T47D (cell line): ENCODE data around the gene CASR.
A peak's percentile ranks its signal among the peaks of the same experiment; 100 is the strongest.

Experiments used
- DNase-seq, 2 experiments: peaks; one replicate each; pipeline versions ENCODE4 v3.0.0 to v3.0.0-alpha.2; 2011 to 2012; ENCODE audit warnings: low read depth in 1 of 2, low spot score in 1 of 2
- JUND ChIP-seq: IDR thresholded peaks from 2 replicates; pipeline ENCODE4 v1.6.1; 2012; ENCODE audit warnings: low read depth
- in situ Hi-C: cut with HindIII; loops from 2 replicates; pipeline ENCODE4 v1.10.0; 2016; ENCODE audit warnings: low sequenced_read_pairs, low pct_unique_long_range_greater_than_20kb

Gene CASR

GRCh38 chr3:122251428-122251827, 68.0 kb downstream of the CASR start:
- DNase-seq = no peak
- no peak for TF ChIP-seq JUND
- in situ Hi-C loops = no loop called here

- no peak for DNase-seq
- in situ Hi-C loops = no loop called here
- no peak for TF ChIP-seq JUND
Observed at GRCh38 chr3:122253581-122253980, 70.1 kb downstream of the CASR start.

- DNase-seq = no peak
- no peak for TF ChIP-seq JUND
- in situ Hi-C loops = no loop called here
Observed at GRCh38 chr3:122255757-122256439, 72.4 kb downstream of the CASR start.

- in situ Hi-C loops = no loop called here
Observed at GRCh38 chr3:122257644-122258364, 74.3 kb downstream of the CASR start.

DNA sequence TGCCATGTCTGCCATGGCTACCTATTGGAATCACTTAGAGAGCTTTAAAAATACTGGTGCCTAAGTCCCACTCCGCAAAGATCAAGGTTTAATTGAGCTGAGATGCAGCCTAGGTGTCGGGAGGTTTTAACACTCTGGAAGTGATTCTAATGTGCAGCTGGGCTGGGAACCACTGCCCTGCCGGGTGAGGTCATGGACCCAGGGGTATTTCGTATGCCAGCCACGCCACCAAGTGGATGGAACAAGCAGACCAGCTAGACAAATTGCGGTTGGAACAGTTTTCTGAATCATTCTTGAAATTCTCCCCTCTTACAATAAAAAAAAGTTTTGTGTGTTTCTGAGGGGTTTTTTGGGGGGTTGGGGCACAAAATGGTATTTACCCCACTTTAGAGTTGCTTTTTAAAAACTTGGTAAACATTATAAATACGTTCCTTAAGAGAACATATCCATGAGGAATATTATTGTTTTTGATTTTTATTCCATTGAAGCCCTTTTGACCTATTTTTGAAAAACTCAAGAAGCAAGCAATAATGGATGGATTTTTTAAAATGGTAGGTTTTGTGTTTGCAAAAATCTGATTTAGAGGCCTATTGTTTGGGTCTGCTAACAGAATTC, 75.4 kb downstream of the CASR start:
- in situ Hi-C loops = no loop called here
- TF ChIP-seq JUND = no peak

More at GRCh38 chr3:122257644-122258364, 74.3 kb downstream of the CASR start:
- no peak for TF ChIP-seq JUND
- no peak for DNase-seq

GRCh38 chr3:122260206-122260605, 76.7 kb downstream of the CASR start:
- in situ Hi-C loops = no loop called here
- DNase-seq = no peak
- no peak for TF ChIP-seq JUND

More for the DNA sequence above, 75.4 kb downstream of the CASR start:
- peak; percentile 52 to 73 for DNase-seq

- TF ChIP-seq JUND = no peak
- DNase-seq = no peak
- in situ Hi-C loops = no loop called here
Observed at GRCh38 chr3:122263058-122263457, 79.6 kb downstream of the CASR start.

- DNase-seq = no peak
- in situ Hi-C loops = no loop called here
- TF ChIP-seq JUND = no peak
Observed at GRCh38 chr3:122263974-122264588, 80.6 kb downstream of the CASR start.

DNA sequence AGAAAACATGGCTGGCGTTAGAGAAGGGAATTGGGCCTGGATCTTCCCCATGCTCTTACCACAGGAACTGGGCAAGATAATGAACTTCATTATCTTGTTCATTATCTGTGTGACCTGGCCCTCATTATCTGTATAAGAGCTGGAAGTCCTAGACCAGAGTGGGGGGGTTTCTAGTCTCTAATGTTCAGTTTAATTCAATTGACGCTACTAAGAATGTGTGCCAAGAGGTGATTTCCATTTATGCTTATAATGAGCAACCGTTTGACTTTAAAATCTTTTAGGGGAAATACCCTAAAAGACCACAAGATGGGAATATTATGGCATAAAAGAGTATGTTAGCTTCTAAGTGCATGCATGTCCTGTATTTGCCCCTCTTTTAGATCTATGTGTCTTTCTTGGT, 82.5 kb downstream of the CASR start:
- in situ Hi-C loops = no loop called here
- no peak for DNase-seq
- TF ChIP-seq JUND = no peak

GRCh38 chr3:122268257-122269024, 85.0 kb downstream of the CASR start:
- DNase-seq = no peak
- in situ Hi-C loops = no loop called here
- no peak for TF ChIP-seq JUND

DNA sequence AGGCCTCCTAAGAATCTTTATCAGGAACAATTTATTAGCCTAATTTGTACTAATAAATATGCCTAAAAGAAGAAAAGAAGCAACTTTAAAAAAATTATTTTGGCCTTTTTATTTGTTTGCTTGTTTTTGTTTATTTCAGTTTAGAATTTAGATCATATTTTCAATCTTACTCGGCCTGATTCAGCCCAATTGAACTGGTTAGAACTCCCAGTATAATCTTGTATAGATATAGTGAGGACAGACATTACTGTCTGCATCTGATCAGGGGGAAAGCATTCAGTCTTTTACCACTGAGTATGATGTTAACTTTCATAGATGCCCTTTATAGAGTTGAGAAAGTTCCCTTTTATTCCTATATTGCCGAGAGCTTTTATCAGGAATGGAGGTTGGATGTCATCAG, 85.6 kb downstream of the CASR start:
- in situ Hi-C loops = no loop called here
- no peak for TF ChIP-seq JUND
- no peak for DNase-seq

DNA sequence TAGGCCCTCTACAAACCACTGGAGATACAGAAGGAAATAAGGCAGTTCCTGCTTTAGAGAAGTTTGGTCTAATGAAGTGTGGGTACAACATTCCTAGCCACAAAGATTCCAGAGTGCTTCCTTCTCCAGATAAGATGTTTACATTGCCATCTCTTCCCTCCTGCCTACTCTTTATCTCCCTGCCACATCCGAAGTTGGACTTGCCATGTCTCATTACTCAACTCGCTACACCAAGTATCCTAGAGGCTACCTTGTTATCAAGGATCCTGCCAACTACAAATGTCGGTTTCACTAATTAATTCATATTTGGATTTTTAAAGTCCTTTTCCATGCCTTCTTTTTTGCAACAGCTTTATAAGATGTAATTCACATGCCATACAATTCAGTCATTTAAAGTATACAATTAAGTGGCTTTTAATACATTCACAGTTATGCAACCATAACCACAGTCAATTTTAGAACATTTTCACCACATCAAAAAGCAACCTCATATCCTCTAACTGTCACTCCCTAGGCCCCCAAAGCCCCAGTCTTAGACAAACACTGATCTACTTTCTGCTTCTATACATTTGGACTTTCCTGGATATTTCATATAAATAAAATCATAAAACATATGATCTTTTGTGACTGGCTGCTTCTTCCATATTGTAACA, 87.9 kb downstream of the CASR start:
- DNase-seq = no peak
- in situ Hi-C loops = no loop called here
- no peak for TF ChIP-seq JUND
